ENCODE data around the gene THUMPD3. TPM values are rescaled to one million over a fixed set of nuclear protein-coding genes. Genes with fewer than 3 reads are reported as not detected.

THUMPD3 gene
- total and polyA plus RNA-seq, 9 of the 15 experiments (the other 6 are each of a cell fraction or from before 2014, with no cell fraction given): 58.3 to 132 (median 113) TPM

GRCh38 chr3:9395570-9396300 is 32.9 kb downstream of the THUMPD3 start (continued):
- TF ChIP-seq CREB1 (IDR thresholded peaks at IDR 0.05) (peak; percentile 67; the same call in 1 of the 2 replicates), CREB1 (CRISPR knock-in tag; IDR thresholded peaks at IDR 0.05) (no peak; the same call in 1 of the 2 replicates), ZBTB11 (CRISPR knock-in tag; IDR thresholded peaks at IDR 0.05) (no peak), ZNF444 (CRISPR knock-in tag; IDR thresholded peaks at IDR 0.05) (no peak), PHF21A (IDR thresholded peaks at IDR 0.05; ENCODE audit: borderline replicate concordance, low read depth) (no peak), TAF7 (tag; IDR thresholded peaks at IDR 0.05) (no peak), RBFOX2 (IDR thresholded peaks at IDR 0.05; ENCODE audit: low read depth, low read length) (no peak), JUND (IDR thresholded peaks at IDR 0.05; ENCODE audit: borderline replicate concordance, low read depth, low read length) (no peak), JUND (tag; IDR thresholded peaks at IDR 0.05; ENCODE audit: borderline replicate concordance, low read depth, low read length) (no peak), ZNF77 (CRISPR knock-in tag; IDR thresholded peaks at IDR 0.05) (no peak), USF1 (CRISPR knock-in tag; IDR thresholded peaks at IDR 0.05) (no peak), MLX (CRISPR knock-in tag; conservative IDR thresholded peaks at IDR 0.05) (no peak), CHD1 (IDR thresholded peaks at IDR 0.05; ENCODE audit: low read length) (peak; percentile 83), MCM7 (IDR thresholded peaks at IDR 0.05) (no peak), TBP (optimal IDR thresholded peaks at IDR 0.05; ENCODE audit: low read depth, low read length) (no peak), ATF3 (IDR thresholded peaks at IDR 0.05) (peak; percentile 78), ATF3 (CRISPR knock-in tag; conservative IDR thresholded peaks at IDR 0.05) (no peak; the same call in 1 of the 2 replicates), ZNF23 (CRISPR knock-in tag; IDR thresholded peaks at IDR 0.05) (no peak), ZNF134 (CRISPR knock-in tag; conservative IDR thresholded peaks at IDR 0.05) (no peak)
- TF ChIP-seq, protein P1, sequence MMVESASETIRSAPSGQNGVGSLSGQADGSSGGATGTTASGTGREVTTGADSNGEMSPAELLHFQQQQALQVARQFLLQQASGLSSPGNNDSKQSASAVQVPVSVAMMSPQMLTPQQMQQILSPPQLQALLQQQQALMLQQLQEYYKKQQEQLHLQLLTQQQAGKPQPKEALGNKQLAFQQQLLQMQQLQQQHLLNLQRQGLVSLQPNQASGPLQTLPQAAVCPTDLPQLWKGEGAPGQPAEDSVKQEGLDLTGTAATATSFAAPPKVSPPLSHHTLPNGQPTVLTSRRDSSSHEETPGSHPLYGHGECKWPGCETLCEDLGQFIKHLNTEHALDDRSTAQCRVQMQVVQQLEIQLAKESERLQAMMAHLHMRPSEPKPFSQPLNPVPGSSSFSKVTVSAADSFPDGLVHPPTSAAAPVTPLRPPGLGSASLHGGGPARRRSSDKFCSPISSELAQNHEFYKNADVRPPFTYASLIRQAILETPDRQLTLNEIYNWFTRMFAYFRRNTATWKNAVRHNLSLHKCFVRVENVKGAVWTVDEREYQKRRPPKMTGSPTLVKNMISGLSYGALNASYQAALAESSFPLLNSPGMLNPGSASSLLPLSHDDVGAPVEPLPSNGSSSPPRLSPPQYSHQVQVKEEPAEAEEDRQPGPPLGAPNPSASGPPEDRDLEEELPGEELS (CRISPR knock-in tag; IDR thresholded peaks at IDR 0.05; ENCODE audit: borderline replicate concordance): no peak
